ENCODE results near the gene ALG9.

GRCh38 chr11:111772535-111772934, 98.8 kb downstream of the ALG9 start:
- TF ChIP-seq CTCF (IDR thresholded peaks at IDR 0.05), result no peak
- no peak for TF ChIP-seq EZH2 (IDR thresholded peaks at IDR 0.05)

Data from neural progenitor cell (in vitro differentiated cells).